Globus pallidus (tissue), 1 donor: Measurements from ENCODE around the gene COIL.

Experiments
- DNase-seq: peaks from one replicate; pipeline ENCODE4 v3.0.0-alpha.2; 2015; ENCODE audit warnings: low spot score

COIL gene

DNA sequence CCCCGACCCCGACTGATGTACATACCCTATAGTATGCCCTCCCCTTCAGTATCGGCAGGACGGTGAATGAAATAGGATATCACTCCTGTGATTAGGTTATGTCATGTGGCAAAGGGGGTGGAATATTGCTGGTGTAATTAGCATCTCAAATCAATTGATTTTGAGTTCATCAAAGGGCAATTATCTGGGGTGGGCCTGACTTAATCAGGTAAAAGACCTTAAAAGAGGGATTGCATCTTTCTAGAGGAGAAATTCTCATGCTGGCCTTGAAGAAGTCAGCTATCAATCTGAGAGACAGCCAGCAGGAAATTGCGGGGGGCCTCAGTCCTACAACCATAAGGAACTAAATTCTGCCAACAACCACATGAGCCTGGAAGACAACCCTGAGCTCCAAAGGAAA, 57.3 kb downstream of the COIL start:
- DNase-seq = no peak

- DNase-seq = no peak
Measured at GRCh38 chr17:56902348-56902747, 58.5 kb downstream of the COIL start.

DNA sequence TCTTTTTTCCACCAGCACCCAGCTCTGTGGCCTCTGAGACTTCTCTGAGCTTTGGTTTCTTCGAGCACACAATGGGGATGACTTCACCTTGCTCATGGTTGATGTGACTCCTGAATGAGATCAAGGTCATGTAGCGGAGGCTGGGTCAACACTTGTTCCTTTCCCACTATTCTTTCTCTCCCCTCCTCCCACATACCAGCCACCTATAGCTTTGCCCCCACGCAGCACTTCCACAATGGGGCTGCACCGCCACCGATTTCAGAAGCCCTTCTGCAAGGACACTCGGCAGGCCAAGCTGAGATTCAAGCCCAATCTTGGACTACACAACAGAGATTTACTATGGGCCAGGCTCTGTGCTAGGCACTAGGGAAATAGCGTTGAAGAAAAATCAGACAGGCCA, 61.4 kb downstream of the COIL start:
- DNase-seq = no peak

DNA sequence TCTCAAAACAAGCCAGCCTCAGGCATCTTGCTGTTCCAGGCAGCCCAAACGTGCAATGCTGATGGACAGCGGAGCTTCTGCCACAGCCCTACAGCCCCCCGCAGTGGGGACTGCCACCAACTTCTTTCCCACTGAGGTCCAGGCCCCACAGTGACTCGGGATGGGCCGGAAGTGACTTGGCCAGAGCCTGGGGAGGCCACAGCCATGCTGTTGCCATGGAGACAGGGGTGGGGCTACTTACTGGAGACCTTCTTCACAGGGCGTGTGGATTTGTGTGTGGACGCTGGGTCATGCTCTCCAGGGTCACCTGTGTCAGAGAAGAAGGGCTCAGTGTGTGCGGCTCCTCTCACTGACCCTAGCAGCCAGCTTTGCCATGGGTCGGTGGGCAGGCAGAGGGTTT, 62.0 kb downstream of the COIL start:
- DNase-seq = no peak

DNA sequence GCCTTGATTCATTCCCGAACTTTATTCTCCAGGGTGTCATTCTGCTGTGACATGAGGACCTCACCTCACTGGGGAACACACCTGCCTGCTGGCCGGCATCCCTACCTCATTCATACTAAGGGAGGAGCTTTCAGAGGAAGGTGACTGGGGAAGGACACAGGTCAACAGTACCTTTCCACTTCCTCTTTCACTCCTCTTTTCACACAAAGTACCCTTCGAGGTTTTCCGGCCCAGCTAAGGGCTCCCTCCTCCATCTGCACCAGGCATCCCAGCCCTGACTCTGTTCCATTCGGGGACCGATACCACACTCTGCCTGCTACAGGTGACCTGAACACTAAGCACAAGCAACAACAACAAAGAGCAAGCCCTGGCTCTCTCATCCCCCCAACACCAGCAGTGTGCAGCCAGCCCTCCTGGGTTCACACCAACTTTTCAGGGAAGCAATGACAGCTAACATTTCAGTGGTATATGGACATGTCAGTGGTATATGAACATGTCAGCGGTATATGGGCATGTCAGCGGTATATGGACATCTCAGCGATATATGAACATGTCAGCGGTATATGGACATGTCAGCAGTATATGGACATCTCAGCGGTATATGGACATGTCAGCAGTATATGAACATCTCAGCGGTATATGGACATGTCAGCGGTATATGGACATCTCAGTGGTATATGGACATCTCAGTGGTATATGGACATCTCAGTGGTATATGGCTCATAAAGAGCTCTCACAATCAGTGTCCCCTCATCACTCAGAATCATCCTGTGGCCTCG, 63.0 kb downstream of the COIL start:
- no peak for DNase-seq

DNA sequence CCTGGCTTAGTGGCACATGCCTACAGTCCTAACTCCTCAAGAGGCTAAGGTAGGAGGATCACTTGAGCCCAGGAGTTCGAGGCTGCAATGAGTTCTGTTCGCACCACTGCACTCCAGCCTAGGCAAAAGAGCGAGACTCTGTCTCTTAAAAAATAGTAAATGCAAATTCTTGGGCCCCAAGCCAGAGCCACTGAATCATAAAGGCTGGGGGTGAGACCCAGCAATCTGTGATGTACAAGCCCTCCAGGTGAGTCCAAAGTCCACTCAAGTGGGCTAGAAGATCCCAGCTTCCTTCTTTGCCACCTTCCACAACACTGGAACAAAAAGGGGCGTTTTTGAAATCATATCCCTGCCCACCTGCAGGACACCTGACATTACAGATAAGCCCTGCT, 63.9 kb downstream of the COIL start:
- no peak for DNase-seq

DNA sequence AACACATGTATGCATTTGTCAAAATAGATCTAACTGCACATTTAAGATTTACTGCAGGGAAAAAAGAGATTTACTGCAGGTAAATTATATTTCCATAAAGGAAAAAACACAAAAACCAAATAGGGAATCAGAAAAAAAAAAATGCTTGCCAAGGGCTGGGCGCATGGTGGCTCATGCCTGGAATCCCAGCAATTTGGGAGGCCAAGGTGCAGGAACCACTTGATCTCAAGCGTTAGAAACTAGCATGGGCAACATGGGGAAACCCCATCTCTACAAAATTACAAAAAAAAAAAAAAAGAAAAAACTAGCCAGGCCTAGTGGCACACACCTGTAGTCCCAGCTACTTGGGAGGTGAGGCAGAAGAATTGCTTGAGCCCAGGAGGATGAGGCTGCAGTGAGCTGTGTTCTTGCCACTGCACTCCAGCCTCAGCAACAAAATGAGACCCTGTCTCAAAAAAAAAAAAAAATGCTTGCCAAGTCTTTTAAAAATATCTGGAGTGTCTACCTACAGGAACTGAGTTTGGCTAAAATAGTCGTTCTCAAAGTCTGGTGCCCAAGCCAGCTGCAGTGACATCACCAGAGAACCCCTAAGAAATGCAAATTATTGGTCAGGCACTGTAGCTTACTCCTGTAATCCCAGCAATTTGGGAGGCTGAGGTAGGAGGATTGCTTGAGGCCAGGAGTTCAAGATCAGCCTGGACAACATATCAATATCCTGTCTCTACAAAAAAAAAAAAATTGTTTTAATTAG, 64.5 kb downstream of the COIL start:
- DNase-seq = no peak

GRCh38 chr17:56894859-56895455, 65.9 kb downstream of the COIL start:
- DNase-seq = no peak

DNA sequence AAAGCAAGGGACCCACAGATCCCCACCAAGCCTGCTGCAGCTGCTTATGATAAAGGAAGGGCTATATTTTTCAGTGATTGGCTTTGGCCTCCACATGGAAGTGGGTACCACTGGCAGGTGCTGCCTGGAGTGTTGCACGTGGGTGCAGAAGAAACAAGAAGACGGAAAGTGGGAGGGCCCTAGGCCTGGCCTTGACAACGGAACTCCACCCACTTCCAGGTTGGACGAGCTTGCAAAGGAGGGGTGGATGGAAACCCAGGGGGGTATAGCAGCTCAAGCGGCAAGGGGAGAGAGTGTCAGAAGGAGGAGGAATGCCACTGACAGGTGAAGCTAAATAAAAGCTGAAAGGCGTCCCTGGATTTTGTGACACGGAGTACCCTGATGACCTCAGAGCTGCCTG, 67.3 kb downstream of the COIL start:
- DNase-seq = no peak

DNA sequence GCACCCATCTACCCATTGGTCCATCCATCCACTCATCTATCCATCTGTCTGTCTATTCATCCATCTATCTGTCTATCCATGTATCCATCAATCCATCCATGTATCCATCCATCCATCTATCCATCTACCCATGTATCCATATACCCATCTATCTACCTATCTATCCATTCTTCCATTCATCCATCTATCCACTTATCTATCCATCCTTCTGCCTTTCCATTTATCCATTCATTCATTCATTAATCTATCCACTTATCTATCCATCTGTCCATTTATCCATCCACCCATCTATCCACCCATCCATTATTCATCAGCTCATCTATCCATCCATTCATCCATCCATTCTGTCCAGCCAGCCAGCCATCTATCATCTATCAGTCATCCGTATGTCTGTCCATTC, 68.5 kb downstream of the COIL start:
- no peak for DNase-seq

DNA sequence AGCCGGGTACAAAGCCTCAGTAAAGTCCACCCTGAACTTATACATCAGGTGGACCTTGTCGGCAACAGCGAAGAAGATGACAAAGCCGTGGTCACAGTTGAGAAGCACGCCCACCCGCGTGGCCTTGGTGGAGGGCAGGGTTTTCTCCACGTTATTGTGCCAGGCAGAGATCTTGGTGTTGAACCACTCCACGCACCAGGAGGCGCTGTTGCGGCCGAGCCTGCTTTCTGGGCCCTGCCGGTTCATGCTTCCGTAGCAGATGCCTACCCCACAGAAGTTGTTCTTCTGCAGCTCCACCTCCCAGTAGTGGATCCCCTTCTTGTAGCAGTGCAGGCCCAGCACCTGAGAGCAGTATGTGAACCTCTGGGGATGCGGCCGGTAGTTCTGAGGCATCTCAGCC, 69.1 kb downstream of the COIL start:
- no peak for DNase-seq

DNA sequence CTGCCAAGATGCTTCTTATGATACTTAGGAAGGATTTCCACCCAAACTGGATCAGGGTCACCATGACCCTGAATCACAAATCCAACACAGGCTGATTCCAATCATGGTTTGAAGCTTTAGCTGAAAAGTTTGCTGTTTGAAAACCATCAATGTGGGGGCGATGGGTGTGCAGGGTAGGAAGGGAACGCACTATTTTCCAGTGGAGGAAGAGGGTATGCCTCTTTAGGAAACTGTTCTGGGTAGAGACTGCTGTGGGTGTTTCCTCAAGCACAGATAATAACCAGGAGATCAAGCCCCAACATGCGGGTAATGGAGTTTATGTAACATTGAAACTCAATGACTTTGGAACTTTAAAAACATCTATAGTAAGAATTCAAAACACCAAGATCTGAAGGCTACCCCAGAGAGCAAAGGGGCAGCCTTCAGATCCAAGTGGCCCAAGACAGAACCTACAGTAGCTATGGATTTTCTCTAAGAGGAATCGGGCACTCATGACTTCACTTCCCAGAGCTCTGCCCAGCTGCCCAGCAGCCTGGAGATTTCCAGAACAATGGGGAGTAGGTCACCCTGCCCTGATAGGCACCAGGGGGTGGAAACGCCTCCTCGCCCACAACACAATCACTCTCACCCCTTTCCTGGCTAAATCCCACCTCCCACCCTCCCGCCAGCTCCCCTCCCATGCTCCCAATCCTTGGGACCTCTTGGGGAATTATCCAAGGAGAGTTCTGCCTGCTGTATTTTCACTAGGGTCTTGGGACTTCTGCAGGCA, 69.8 kb downstream of the COIL start:
- DNase-seq = no peak

DNA sequence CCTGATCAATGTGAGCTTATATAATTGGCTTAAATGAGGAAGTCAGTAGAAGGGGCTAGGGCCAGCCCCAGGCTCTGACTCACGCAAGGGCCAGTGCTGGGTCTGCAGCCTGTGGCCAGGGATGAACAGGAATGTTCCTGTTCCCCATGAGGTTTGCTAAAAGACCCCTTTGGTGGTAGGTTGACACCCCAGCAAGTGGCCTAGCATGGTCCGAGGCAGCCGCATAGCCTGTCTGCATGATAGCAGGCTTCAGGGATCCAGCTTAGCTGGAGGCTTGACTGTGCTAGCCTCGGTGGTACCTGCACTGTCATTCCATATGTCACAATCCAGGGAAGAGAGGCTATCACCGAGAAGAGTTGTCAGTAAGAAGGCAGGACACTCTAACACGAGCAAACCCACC, 70.5 kb downstream of the COIL start:
- no peak for DNase-seq
